Measurements from ENCODE around the gene CGB8. TPM values are rescaled to one million over a fixed set of nuclear protein-coding genes. Genes with fewer than 3 reads are reported as not detected.

CGB8 gene
- total and polyA plus RNA-seq, 2 experiments from 2014 or later: not detected

DNA sequence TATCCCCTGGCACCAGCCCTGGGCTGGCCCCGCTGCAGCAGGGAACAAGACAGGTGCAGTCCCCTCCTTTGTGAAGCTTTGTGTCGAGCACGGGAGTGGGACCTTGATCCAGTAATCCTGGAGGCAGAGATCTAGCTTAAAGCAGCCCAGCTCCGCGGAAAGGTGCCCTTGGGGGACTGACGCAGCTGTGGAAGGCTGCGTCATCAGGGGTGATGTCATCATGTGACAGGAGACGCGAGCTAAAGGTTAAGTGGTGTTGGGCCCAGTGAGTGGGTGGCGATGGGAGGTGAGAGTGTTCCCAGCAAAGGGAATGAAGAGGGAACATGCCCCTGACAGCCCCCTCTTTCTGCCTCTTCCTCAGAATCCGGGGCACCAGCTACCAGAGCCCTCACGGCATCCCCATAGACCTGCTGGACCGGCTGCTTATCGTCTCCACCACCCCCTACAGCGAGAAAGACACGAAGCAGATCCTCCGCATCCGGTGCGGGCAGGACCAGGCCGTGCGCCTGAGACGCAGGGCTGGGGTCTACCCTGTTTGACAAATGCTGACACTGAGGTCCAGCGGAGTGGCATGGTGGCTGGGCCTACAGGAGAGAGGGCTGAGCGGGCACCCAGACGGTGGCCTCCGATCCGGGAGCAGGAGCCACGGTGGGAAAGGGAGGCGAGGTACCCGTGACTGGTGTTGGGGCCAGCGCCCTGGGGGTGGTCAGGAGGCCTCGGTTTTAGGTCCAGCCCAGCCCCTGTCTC is 34.6 kb downstream of the CGB8 start:
- H3K4me3 ChIP-seq: no peak overlapping the region
- H3K4me2 ChIP-seq: no peak overlapping the region
- no peaks in the 10 kb centered on the region; the same call in 1 of the 2 replicates for H4K20me1 ChIP-seq (replicated peaks; ENCODE audit: insufficient read depth)
- TF ChIP-seq, protein P1, sequence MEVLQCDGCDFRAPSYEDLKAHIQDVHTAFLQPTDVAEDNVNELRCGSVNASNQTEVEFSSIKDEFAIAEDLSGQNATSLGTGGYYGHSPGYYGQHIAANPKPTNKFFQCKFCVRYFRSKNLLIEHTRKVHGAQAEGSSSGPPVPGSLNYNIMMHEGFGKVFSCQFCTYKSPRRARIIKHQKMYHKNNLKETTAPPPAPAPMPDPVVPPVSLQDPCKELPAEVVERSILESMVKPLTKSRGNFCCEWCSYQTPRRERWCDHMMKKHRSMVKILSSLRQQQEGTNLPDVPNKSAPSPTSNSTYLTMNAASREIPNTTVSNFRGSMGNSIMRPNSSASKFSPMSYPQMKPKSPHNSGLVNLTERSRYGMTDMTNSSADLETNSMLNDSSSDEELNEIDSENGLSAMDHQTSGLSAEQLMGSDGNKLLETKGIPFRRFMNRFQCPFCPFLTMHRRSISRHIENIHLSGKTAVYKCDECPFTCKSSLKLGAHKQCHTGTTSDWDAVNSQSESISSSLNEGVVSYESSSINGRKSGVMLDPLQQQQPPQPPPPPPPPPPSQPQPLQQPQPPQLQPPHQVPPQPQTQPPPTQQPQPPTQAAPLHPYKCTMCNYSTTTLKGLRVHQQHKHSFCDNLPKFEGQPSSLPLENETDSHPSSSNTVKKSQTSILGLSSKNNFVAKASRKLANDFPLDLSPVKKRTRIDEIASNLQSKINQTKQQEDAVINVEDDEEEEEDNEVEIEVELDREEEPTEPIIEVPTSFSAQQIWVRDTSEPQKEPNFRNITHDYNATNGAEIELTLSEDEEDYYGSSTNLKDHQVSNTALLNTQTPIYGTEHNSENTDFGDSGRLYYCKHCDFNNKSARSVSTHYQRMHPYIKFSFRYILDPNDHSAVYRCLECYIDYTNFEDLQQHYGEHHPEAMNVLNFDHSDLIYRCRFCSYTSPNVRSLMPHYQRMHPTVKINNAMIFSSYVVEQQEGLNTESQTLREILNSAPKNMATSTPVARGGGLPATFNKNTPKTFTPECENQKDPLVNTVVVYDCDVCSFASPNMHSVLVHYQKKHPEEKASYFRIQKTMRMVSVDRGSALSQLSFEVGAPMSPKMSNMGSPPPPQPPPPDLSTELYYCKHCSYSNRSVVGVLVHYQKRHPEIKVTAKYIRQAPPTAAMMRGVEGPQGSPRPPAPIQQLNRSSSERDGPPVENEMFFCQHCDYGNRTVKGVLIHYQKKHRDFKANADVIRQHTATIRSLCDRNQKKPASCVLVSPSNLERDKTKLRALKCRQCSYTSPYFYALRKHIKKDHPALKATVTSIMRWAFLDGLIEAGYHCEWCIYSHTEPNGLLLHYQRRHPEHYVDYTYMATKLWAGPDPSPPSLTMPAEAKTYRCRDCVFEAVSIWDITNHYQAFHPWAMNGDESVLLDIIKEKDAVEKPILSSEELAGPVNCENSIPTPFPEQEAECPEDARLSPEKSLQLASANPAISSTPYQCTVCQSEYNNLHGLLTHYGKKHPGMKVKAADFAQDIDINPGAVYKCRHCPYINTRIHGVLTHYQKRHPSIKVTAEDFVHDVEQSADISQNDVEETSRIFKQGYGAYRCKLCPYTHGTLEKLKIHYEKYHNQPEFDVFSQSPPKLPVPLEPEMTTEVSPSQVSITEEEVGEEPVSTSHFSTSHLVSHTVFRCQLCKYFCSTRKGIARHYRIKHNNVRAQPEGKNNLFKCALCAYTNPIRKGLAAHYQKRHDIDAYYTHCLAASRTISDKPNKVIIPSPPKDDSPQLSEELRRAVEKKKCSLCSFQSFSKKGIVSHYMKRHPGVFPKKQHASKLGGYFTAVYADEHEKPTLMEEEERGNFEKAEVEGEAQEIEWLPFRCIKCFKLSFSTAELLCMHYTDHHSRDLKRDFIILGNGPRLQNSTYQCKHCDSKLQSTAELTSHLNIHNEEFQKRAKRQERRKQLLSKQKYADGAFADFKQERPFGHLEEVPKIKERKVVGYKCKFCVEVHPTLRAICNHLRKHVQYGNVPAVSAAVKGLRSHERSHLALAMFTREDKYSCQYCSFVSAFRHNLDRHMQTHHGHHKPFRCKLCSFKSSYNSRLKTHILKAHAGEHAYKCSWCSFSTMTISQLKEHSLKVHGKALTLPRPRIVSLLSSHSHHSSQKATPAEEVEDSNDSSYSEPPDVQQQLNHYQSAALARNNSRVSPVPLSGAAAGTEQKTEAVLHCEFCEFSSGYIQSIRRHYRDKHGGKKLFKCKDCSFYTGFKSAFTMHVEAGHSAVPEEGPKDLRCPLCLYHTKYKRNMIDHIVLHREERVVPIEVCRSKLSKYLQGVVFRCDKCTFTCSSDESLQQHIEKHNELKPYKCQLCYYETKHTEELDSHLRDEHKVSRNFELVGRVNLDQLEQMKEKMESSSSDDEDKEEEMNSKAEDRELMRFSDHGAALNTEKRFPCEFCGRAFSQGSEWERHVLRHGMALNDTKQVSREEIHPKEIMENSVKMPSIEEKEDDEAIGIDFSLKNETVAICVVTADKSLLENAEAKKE (CRISPR knock-in tag; IDR thresholded peaks at IDR 0.05): no peak
- TF ChIP-seq STAT1 (IDR thresholded peaks at IDR 0.05; ENCODE audit: unreplicated experiment) (no peak), CREB1 (CRISPR knock-in tag; IDR thresholded peaks at IDR 0.05; ENCODE audit: low read depth) (no peak), POLR2AphosphoS5 (IDR thresholded peaks at IDR 0.05; ENCODE audit: low read depth) (no peak), NANOG (IDR thresholded peaks at IDR 0.05; ENCODE audit: borderline replicate concordance) (no peak), JUNB (IDR thresholded peaks at IDR 0.05; ENCODE audit: unreplicated experiment) (no peak), ZNF114 (CRISPR knock-in tag; IDR thresholded peaks at IDR 0.05) (no peak)
- TF ChIP-seq, protein P2, sequence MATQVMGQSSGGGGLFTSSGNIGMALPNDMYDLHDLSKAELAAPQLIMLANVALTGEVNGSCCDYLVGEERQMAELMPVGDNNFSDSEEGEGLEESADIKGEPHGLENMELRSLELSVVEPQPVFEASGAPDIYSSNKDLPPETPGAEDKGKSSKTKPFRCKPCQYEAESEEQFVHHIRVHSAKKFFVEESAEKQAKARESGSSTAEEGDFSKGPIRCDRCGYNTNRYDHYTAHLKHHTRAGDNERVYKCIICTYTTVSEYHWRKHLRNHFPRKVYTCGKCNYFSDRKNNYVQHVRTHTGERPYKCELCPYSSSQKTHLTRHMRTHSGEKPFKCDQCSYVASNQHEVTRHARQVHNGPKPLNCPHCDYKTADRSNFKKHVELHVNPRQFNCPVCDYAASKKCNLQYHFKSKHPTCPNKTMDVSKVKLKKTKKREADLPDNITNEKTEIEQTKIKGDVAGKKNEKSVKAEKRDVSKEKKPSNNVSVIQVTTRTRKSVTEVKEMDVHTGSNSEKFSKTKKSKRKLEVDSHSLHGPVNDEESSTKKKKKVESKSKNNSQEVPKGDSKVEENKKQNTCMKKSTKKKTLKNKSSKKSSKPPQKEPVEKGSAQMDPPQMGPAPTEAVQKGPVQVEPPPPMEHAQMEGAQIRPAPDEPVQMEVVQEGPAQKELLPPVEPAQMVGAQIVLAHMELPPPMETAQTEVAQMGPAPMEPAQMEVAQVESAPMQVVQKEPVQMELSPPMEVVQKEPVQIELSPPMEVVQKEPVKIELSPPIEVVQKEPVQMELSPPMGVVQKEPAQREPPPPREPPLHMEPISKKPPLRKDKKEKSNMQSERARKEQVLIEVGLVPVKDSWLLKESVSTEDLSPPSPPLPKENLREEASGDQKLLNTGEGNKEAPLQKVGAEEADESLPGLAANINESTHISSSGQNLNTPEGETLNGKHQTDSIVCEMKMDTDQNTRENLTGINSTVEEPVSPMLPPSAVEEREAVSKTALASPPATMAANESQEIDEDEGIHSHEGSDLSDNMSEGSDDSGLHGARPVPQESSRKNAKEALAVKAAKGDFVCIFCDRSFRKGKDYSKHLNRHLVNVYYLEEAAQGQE (IDR thresholded peaks at IDR 0.05; ENCODE audit: unreplicated experiment): no peak
- Mint-ChIP-seq H3K27me3 (ENCODE audit: insufficient read depth, low read depth, poor library complexity) (peaks cover 22% of the 10 kb centered on the region), H3K27ac (no peak overlapping the region), H3K4me3 (no peak overlapping the region), H3K36me3 (ENCODE audit: low read depth) (peaks cover 52% of the 10 kb centered on the region), H3K9me3 (peaks cover 3% of the 10 kb centered on the region; the same call in 1 of the 3 replicates), H3K4me1 (peaks cover 9% of the 10 kb centered on the region)
- ATAC-seq (no peak), DNase-seq (ENCODE audit: low spot score) (no peak)
- H3K27ac ChIP-seq (ENCODE audit: low read depth): no peak overlapping the region
- no peak overlapping the region for H2AFZ ChIP-seq
- H3K4me1 ChIP-seq (ENCODE audit: insufficient read depth): peaks cover 4% of the 10 kb centered on the region; the same call in 1 of the 2 replicates
- H3K9me2 ChIP-seq (ENCODE audit: insufficient read depth): no peaks in the 10 kb centered on the region
- no peaks in the 10 kb centered on the region for H3K36me3 ChIP-seq (ENCODE audit: insufficient read depth)
- 0 out of 2 replicates have a peak, but pooled peaks cover 3% of the 10 kb centered on the region for H3F3A ChIP-seq (replicated peaks; ENCODE audit: low read depth)
- peaks cover 13% of the 10 kb centered on the region for H3K27me3 ChIP-seq (ENCODE audit: insufficient read depth)
- no peaks in the 10 kb centered on the region for H3K79me2 ChIP-seq (replicated peaks; ENCODE audit: insufficient read depth)
